GM21423 (cell line): ENCODE results near the gene NPC1L1.
"Not testable (repeated sequence)": the region's sequence is repeated elsewhere in the genome, so short reads cannot be mapped to it uniquely, and the experiment has no call there.

ENCODE experiments used
- ATAC-seq: cut with Tn5 transposase; IDR thresholded peaks from one replicate; pipeline ENCODE4 v1.9.1; 2021; ENCODE audit warnings: mild to moderate bottlenecking, moderate library complexity; ENCODE audit not compliant: unreplicated experiment

The NPC1L1 gene

GRCh38 chr7:44565097-44565794, 24.1 kb upstream of the NPC1L1 start:
- ATAC-seq, result peak; percentile 67

- ATAC-seq, result no peak
Measured at GRCh38 chr7:44564606-44565005, 23.5 kb upstream of the NPC1L1 start.

GRCh38 chr7:44563171-44563679, 22.1 kb upstream of the NPC1L1 start:
- ATAC-seq, result no peak

GRCh38 chr7:44562622-44562962, 21.5 kb upstream of the NPC1L1 start:
- ATAC-seq, result not testable (repeated sequence)

GRCh38 chr7:44561962-44562621, 21.0 kb upstream of the NPC1L1 start:
- no peak for ATAC-seq

- ATAC-seq, result no peak
Measured at GRCh38 chr7:44561481-44561880, 20.4 kb upstream of the NPC1L1 start.

DNA sequence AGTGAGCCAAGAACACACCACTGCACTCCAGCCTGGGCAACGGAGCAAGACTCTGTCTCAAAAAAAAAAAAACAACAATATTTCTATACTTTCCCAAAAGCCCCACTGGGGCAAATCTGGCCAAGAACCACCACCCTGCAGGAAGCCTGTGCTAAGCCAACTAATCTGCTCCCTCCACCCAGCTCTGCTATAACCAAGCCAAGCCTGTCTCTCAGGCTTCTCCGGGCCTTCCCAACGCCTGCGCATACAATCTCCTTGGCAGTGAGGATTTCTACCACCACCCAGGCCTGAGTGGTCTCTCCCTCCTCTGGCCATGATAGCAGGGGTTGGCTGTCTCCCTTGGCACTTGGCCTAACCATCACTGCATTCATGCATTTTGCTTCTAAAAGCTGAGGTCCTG, 18.4 kb upstream of the NPC1L1 start:
- ATAC-seq, result no peak

DNA sequence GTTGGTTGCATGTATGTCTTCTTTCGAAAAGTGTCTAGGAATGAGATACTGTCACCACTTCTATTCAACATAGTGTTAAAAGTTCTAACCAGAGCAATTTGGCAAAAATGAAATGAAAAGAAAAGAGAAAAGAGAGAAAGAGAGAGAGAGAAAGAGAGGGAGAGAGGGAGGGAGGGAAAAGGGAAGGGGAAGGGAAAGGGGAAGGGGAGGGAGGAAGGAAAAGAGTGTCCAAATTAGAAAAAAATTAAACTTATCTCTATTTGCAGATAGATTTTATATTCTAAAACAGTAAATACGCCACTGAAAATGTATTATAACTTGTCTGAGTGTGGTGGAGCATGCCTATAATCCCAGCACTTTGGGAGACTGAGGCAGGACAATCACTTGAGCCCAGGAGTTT, 16.4 kb upstream of the NPC1L1 start:
- no peak for ATAC-seq

DNA sequence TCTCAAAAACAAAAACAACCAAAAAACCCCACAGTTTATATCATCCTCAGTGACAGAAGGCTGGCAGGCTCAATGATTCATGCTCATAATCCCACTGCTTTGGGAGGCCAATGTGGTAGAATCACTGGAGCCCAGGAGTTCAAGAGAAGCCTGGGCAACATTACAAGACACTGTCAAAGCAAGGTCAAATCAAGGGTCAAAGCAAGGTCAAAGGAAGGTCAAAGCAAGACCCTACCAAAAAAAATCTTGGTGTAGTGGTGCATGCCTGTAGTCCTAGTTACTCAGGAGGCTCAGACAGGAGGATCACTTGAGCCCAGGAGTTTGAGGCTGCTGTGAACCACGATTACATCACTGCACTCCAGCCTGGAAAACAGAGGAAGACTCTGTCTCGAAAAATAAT, 14.2 kb upstream of the NPC1L1 start:
- no peak for ATAC-seq

- not testable (repeated sequence) for ATAC-seq
Measured at GRCh38 chr7:44552473-44553005, 11.4 kb upstream of the NPC1L1 start.

GRCh38 chr7:44549457-44549856, 8.3 kb upstream of the NPC1L1 start:
- ATAC-seq, result no peak

DNA sequence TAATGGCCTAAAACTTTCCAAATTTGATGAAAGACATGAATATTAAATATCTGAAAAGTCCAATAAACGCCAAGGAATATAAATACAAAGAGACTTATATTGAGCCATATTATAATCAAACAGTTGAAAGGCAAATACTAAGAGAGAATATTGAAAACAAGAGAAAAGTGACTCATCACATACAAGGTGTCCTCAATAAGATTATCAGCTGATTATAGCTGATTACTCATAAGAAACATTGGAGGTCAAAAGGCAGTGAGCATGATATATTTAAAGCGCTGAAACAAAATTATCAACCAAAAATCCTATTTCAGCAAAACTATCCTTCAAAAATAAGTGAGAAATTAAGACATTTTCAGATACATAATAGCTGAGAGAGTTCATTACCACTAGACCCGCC, 7.8 kb upstream of the NPC1L1 start:
- ATAC-seq, result no peak

GRCh38 chr7:44547536-44548231, 6.6 kb upstream of the NPC1L1 start:
- no peak for ATAC-seq

DNA sequence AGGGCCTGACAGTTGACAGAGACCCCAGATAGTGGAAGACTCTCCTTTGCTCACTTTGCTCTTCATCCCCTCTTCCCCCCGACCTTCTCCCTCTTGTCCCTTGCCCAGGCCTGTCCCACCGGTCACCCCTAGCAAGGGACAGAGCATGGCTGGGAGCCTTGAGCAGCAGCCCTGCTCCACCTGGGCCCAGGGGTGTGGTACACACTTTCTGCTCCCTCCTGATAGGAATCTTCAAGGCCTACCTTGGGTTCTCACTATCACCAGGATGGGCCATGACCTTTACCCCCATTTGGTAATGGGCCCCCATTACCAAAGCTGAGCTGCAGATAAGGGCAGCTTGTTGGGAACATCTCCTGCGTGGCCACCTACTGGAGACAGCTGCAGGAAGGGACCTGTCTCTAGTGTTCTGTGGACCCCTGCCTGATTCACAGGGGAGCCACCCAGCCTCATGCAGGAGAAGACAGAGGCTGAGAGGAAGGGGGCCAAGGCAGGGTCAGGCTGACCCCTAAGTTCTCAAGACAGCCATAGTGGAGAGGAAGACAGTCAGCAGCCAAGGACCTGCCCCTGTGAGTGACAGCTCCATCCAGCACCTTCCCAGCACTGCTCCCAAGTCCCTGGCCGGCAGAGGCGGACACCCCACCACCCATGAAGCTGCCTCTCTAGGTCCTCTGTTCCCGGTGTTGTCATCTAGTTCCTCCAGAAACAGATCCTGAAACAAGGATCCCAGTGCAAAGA, 913 bp upstream of the NPC1L1 start:
- ATAC-seq, result no peak

DNA sequence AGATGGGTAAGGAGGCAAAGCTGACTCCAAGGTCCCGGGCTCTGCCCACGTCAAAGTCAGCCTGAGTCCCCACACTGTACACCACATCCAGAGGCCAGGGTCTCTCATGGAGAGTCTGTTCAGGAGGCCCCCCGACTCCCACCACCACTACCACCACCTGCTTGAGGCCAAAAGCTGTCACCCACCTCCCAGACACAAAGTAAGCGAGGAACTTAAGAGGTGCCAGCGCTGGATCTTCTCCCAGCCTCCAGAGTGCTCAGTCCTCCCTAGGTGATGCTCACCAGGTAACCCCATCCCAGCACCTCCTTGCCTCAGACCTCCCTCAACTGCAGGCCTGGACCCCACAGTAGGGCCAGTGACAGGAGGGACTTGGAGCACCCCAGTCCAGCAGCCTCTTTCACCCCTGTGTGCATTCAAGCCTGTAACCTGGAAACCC, 520 bp downstream of the NPC1L1 start:
- ATAC-seq, result no peak

- ATAC-seq, result no peak
Measured at GRCh38 chr7:44539669-44540506, 1.2 kb downstream of the NPC1L1 start.

- ATAC-seq, result no peak
Measured at GRCh38 chr7:44538798-44539668, 2.1 kb downstream of the NPC1L1 start.

DNA sequence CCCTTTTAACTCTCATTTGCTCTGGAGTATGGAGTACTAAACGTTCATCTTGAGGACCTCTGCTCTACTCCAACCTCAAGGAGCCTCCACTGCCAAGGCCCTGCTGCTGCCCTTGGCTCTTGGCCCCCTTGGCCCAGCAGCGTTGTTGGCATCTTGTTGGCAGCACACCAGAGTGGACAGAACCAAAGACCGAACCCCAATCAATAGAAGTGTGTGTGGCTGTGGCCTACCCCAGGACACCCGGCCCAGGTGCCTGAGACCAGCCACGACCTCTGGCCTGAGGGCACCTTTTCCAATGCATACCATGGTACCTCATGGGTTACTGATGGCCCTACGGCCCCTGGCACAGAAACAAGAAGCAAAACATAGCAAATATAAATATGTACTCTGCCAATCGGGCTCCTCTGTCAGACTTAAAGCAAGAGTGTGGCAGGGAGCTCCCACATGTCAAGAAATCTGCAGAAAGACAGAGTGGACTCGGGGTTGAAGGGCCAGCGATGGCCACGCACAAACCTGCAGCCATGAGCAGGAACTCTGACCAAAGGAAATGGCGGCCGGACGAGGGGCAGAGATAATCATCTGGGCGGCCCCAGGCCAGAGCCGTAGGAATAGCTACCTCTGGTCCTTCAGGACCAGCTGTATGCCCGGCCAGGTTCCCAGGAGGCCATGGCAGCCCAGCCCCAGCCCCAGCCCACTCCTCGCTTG, 2.9 kb downstream of the NPC1L1 start:
- ATAC-seq, result no peak

DNA sequence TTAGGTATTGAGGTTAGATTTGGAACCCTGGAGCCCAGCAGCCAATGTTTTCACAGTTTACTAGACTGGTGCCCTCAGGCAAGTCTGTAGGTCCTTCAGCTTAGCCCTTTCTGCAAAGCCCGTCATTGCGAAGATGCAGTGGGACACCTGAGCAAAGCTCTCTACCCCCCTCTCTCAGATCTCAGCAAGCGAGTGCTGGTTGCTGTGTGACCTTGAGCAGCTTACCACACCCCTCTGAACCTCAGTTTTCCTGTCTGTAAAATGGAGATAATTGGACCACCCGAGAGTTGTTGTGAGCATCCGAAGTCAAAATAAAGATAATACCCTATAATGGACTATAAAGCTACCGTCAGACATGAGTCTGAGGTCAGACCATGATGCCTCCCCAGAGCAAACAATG, 3.7 kb downstream of the NPC1L1 start:
- no peak for ATAC-seq
